ENCODE results near the gene ACOXL.
"Not testable (repeated sequence)": the region's sequence is repeated elsewhere in the genome, so short reads cannot be mapped to it uniquely, and the experiment has no call there.

ACOXL gene

DNA sequence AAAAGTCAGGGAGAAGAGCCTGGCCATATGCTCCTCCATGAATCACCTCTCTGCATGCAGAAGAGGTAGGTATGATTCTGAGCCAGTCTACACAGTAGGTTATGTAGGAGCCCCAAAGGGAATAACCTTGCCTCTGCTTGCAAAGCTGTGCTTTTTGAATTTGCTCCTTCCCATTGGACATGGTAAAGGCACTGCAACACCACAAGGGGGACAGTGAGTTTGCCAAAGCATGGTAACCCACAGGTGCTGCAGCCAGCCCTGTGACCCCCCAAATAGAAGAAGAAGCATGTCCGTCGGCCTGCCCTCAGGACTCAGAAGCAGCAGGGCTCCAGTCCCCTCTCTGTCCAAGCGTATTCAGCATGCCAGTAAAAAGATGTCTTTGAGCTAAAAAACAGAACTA lies 337.3 kb downstream of the ACOXL start:
- DNase-seq (ENCODE audit: low spot score), result no peak
- no peak for TF ChIP-seq CTCF (conservative IDR thresholded peaks at IDR 0.05; ENCODE audit: low read depth)
- POLR2A ChIA-PET (ENCODE audit: low non-redundant PET), result no interaction called here
- CTCF ChIA-PET, result interaction anchor here (0.9 kb wide), 1 partner anchor 30 kb away, joined by 3 read pairs; no protein-coding TSS in a partner anchor
- H3K27ac ChIP-seq, result no peak overlapping the region

GRCh38 chr2:111071600-111072171 lies 339.3 kb downstream of the ACOXL start:
- ChIA-PET CTCF (no interaction called here), POLR2A (ENCODE audit: low non-redundant PET) (no interaction called here)
- H3K27ac ChIP-seq, result peak overlapping the region; percentile 35; the same call in 1 of the 2 replicates
- TF ChIP-seq CTCF (conservative IDR thresholded peaks at IDR 0.05; ENCODE audit: low read depth), result no peak
- peak; percentile 41 for DNase-seq (ENCODE audit: low spot score)

DNA sequence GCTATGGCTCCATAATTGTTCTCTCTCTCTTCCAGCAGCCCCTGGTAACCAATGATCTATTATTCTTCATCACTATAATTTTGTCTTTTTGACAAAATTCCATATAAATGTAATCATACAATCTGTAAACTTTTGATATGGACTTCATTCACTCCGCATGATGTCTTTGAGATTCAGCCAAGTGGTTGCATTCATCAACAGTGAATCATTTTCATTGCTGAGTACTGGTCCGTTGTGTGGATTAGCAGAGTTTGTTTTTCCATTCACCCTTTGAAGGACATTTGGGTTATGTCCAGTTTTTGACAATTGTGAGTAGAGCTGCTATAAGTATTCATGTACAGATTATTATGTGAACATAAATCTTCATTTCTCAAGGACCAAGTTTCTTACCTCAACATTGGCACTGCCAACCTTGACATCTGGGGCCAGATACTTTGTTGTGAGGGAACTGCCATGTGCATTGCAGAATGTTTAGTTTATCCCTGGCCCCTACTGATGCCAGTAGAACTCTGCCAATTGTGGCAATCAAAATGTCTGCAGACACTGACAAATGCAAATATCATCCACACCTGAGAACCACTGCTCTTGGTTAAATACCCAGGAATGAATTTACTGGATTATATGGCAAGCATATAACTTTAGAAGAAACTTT lies 340.0 kb downstream of the ACOXL start:
- DNase-seq (ENCODE audit: low spot score), result peak; percentile 65
- TF ChIP-seq CTCF (conservative IDR thresholded peaks at IDR 0.05; ENCODE audit: low read depth), result no peak
- H3K27ac ChIP-seq, result no peak overlapping the region
- CTCF ChIA-PET, result no interaction called here
- POLR2A ChIA-PET (ENCODE audit: low non-redundant PET), result no interaction called here

DNA sequence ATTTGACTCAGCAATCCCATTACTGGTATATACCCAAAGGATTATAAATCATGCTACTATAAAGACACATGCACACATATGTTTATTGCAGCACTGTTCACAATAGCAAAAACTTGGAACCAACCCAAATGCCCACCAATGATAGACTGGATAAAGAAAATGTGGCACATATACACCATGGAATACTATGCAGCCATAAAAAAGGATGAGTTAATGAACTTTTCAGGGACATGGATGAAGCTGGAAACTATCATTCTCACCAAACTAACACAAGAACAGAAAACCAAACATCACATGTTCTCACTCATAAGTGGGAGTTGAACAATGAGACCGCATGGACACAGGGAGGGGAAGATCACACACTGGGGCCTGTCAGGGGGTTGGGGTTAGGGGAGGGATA lies 350.3 kb downstream of the ACOXL start:
- H3K27ac ChIP-seq; CTCF ChIA-PET; POLR2A ChIA-PET (ENCODE audit: low non-redundant PET); DNase-seq (ENCODE audit: low spot score): not testable (repeated sequence)

DNA sequence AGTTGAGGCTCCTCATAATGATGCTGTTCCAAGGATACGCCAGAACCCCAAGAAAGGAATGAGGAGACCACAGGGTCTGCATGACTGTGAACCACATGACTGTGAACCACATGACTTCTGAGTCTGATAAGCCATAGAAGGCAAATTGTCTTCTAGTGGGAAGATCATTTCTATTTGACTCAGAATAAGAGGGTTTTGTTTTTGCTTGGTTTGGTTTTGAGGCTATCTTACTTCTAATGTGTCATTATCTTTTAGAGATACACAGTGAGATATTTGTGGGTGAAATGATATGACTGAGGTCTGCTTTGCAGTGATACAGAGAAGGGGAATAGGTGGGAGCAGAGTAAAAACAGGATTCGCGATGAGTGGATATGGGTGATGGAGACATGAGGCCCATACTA lies 359.4 kb downstream of the ACOXL start:
- CTCF ChIA-PET, result no interaction called here
- TF ChIP-seq CTCF (conservative IDR thresholded peaks at IDR 0.05; ENCODE audit: low read depth), result no peak
- DNase-seq (ENCODE audit: low spot score), result no peak
- no peak overlapping the region for H3K27ac ChIP-seq
- POLR2A ChIA-PET (ENCODE audit: low non-redundant PET), result no interaction called here

GRCh38 chr2:111094691-111095090 lies 362.3 kb downstream of the ACOXL start:
- H3K27ac ChIP-seq, result no peak overlapping the region
- DNase-seq (ENCODE audit: low spot score), result no peak
- POLR2A ChIA-PET (ENCODE audit: low non-redundant PET), result no interaction called here
- no peak for TF ChIP-seq CTCF (conservative IDR thresholded peaks at IDR 0.05; ENCODE audit: low read depth)
- CTCF ChIA-PET, result no interaction called here

- no peak for DNase-seq (ENCODE audit: low spot score)
- CTCF ChIA-PET, result no interaction called here
- POLR2A ChIA-PET (ENCODE audit: low non-redundant PET), result no interaction called here
- TF ChIP-seq CTCF (conservative IDR thresholded peaks at IDR 0.05; ENCODE audit: low read depth), result no peak
- H3K27ac ChIP-seq, result no peak overlapping the region
These were observed 363.1 kb downstream of the ACOXL start for GRCh38 chr2:111095434-111095833.

Measured in RWPE1 (cell line).